Activated CD4-positive, alpha-beta T cell treated with anti-CD3 and anti-CD28 coated beads for 48 hours (primary cell): ENCODE data around the gene EPHB6.

Experiments used
- DNase-seq: peaks from one replicate; pipeline ENCODE4 v3.0.0-alpha.2; 2020

The EPHB6 gene

GRCh38 chr7:142867097-142867378 lies 12.2 kb downstream of the EPHB6 start:
- DNase-seq, result no peak

DNA sequence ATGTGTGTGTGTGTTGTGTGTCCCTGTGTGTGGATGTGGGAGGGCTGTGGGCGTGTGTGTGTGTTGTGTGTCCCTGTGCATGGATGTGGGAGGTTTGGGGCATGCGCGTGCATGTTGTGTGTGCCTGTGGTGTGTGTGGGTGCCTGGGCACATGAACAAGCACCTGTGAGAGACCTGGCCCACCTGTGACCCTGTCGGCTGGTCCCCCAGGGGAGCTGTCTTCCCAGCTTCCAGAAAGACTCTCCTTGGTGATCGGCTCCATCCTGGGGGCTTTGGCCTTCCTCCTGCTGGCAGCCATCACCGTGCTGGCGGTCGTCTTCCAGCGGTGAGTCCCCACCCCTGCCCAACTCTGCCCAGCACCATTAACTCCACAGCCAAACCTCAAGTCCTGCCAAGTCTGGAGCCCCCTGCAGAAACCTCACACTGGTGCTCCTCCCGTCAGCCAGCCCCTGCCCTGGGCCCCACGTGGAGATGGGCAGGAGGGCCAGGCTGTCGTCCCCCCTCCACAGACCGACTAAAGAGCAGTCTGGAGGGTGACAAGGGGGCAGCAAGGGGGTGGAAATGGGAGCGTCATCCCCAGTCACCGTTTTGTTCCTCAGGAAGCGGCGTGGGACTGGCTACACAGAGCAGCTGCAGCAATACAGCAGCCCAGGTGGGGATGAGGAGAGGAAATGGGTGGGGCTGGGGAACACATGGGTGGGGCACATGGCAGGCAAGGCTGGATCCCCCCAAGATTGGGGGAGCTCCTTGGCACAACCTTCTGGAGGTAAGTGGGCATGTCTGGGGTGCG lies 12.7 kb downstream of the EPHB6 start:
- no peak for DNase-seq

GRCh38 chr7:142868188-142868985 lies 13.5 kb downstream of the EPHB6 start:
- DNase-seq, result no peak

DNA sequence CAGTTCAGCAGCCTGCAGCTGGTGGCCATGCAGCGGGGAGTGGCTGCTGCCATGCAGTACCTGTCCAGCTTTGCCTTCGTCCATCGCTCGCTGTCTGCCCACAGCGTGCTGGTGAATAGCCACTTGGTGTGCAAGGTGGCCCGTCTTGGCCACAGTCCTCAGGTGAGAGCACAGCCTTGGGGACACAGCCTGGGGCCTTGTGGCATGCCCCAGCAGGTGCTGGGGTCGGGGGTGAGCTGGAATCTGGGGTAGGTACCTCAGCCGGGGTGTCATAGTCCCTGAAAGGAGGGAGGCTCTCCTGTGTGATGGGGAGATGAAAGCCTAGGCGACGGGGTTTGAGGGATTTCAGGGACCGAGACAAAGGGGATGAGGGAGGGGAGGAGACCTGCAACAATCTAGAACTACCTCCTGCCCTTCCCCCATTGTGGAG lies 14.1 kb downstream of the EPHB6 start:
- no peak for DNase-seq

DNA sequence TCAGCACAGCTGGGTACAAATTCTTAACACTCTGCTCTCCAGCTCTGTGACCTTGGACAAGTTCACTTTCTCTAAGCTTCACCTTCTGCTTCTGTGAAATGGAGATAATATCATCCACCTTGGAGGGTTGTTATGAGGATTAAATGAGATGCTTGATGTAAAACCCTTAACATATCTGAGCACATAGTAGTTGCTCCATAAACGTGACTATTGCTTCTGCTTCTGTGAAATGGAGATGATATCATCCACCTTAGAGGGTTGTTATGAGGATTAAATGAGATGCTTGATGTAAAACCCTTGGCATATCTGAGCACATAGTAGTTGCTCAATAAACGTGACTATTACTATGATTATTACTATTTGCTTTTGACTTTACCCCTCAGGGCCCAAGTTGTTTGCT lies 14.6 kb downstream of the EPHB6 start:
- DNase-seq, result no peak

- DNase-seq, result no peak
These were observed 15.3 kb downstream of the EPHB6 start for GRCh38 chr7:142870147-142870559.

GRCh38 chr7:142870566-142871259 lies 15.8 kb downstream of the EPHB6 start:
- no peak for DNase-seq

DNA sequence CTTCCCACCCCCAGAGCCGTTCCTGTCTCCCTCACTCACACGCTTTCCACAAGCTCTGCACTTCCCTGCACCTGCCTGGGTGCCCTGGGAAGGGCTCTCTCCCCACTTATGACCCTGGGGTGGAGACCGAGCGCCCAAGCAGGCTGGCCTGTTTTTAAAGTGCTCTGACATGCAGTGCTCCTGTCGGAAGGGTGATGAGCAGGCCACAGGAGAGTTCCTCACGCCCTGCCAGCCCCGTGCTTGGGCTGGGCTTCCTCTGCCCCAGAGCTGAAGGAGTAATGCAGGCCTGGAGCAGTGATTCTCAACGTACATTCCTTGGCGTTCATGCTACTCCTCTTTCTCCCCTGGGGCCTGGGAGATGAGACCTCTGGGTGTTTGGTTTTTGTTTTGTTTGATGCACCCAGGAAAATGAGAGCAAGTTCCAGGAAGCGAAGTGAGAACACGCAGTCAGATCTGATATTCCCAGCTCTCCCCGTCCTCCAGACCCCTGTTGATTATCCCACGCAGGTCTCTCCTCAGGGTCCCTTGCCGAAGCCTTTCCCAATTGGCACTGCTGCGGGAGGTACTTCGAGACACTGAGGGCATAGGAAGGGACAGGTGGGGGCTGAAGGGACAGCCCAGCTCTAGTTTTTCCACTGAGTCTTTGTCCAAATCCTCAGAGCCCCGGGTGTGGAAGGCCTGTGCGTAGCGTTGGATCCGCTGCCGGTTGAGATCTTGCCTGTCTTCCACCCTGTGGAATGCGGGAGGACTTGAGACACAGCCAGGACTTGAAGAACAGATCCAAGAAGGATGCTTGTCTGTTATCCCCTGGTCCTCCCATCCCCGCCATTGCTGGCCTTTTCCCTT lies 16.6 kb downstream of the EPHB6 start:
- DNase-seq, result no peak

GRCh38 chr7:142872106-142872675 lies 17.3 kb downstream of the EPHB6 start:
- no peak for DNase-seq

DNA sequence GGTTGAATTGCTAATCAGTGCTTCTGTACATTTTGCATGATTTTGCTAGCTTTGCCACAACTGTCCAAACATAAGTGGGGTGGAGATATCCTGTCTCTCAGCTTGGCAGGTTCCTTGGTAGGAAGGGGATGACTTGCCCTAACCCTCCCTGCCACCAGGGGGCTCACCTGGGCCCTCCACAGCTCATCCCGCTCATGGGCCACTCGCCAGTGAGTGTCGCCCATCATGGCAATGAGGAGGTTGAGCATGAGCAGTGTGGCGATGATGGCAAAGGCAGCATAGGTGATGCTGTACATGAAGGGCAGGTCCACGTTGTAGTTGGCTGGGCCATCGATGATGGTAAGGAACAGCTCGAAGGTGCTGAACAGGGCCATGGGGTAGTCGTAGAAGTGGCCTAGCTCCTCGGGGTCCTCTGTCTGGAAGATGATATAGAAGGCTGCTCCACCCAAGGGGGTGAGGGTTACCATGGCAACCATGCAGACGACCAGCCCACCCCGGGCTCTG lies 18.5 kb downstream of the EPHB6 start:
- peak; percentile 69 for DNase-seq

- no peak for DNase-seq
These were observed 19.0 kb downstream of the EPHB6 start for GRCh38 chr7:142873871-142874270.

DNA sequence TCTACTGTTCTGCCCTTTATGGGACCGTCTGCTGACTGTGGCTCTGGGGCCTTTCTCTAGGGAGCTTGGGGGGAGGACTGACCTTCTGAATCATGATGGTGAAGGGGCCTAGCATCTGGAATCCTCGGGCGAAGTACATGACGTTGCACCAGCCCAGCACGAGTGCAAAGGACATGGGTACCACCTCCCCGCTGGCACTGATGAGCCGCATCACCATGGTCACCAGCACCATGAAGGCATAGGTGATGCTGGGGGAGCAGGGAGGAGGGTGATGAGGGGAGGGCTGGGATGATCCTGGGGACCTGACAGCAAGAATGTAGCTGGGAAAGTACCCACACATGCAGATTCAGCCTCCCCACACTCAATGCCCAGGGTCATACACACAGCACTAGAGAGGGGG lies 19.5 kb downstream of the EPHB6 start:
- no peak for DNase-seq

- DNase-seq, result no peak
These were observed 20.0 kb downstream of the EPHB6 start for GRCh38 chr7:142874837-142875236.

DNA sequence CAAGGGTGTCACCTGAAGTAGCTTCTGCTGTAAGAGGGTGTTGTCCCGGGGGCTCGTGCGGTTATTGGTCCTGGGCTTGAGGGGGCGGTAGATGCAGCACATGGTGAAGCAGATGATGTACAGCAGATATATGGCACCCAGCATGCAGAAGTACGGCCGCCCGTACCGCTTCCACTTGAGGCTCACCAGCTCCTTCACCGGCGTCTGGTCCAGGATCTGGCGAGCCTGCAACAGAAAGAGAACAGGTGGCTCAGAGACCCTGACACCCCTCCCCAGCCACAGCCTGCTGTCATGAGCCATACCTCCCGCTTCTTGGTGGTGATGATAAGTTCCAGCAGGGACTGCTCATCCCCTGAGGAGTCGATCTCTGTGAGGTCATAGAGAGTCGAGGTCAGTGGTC lies 20.6 kb downstream of the EPHB6 start:
- DNase-seq, result no peak

DNA sequence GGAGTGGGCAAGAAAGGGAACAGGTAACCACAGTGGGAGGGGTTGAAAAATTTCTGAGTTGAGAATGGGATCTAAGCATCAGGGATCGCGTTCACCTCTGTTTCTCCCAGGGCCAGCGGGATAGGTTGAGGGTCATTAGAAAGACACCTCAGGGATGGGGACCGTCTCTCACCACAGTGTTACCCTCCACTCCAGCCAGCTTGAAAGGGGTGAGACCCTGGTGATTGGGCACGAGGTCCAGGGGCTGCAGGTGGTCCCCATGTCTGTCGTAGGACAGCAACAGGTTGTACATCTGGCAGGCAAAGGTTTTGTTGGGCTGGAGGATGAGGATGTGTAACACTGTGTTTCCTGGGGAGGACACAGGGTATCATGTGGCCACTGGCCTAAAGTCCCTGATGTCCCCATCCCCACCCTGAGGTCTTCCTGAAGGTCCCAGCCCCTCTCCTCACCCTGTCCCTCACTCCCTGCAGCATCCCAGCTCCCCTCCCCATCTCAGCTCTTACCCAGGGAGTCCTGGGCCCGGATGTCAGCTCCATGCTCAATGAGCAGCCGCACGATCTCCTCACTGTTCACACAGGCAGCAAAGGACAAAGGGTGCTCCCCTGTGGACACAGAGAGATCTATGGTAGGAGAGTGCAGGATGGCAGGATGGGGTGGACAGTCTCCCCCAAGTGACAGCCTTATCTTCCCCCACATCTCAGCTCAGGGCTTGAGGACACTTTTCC lies 21.5 kb downstream of the EPHB6 start:
- no peak for DNase-seq

DNA sequence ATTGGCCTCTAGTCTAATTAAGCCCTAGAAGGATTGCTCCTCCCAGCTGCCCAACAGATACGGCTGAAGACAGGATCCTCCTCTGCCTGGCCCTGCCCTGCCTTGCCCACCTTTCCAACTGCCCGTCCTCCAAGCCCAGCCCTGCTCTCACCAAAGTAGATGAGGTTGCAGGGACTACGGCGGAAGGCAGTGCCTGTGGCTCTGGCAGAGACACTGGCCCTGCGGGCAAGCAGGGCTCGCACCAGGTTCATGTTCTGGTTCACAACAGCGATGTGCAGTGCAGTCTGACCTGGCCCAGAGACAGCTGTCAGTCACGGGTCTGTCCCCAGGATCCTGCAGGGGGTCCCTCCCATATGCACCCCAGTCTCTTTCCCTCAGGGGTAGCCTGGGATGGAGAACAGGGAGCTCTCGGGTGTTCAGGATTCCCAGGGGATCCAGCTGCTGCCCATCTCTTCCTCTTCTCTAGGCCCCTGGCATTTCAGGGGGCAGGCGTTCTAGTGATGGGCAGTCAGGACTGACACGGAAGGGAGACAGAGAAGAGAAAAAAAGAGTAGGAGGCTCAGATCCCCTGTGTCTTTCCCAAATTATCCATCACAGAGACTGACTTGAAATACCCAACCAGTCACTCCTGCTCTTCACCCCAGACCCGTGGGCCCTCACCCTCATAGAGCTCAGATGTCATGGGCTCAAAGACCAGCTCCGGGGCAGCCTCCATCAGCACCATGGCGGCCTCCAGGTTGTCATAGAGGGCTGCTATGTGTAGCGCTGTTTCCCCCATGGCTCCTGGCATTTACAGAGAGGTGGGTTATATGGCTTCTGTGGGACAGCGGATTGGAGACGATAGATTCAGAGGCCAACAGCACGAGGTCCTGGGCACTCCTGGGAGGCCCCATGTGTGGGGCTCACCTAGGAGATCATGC lies 22.4 kb downstream of the EPHB6 start:
- no peak for DNase-seq

GRCh38 chr7:142878315-142878714 lies 23.4 kb downstream of the EPHB6 start:
- DNase-seq, result no peak

DNA sequence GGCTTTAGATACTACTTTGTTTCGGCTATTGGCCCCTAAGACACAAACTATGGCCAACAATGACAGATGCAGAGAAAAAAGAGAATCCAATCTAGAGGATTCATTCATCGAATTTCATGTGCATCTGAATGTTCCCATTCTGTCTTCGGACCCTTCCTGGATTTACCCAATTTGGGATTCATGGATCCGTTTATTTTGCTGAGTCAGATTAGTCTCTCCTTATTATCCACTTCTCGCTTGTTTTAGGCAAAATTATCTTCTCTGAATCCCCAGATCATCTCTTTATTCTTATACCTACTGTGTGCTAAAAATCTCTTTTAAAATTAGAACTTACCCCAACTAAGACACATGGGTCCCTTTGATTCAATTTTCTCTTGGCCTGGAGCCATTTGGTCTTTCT lies 24.2 kb downstream of the EPHB6 start:
- no peak for DNase-seq

DNA sequence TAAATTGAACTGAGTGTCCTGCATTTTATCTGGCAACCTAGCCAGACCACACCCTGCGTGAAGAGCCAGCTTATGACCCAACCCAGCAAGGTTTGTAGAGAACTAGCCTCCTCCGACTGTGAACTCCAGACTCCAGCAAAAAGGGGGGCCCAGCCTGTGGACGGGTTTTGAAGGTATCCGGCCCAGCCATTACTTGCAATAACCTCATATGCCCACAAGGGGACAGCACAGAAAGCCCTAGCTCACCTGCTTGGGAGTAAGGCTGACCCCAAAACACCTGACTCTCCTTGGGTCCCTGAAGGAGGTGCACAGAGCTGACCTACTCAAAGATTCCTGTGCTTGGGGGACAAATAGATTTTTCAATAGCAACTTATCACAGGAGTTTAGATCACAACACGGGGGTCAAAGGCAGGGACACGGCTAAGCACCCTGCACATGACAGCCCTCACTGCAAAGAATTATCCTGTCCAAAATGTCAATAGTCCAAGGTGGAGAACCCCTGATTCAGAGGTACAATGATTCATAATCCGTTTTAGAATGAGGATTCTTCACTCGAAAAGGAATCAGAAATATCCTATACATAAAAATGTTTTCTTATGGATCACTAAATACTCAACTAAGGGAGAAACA lies 26.1 kb downstream of the EPHB6 start:
- peak; percentile 64 for DNase-seq
